ENCODE measurements around the gene CDKL5. TPM values are rescaled to one million over a fixed set of nuclear protein-coding genes. Genes with fewer than 3 reads are reported as not detected.

The CDKL5 gene
- 20.7 to 22.1 TPM (median 21.6 TPM) in 3 replicates for total RNA-seq
- long read RNA-seq, partial matches to known transcripts: 0 of 3 reads
- long read RNA-seq, other reads (novel, unspliced or antisense): 3 of 3 reads

- TF ChIP-seq CTCF (IDR thresholded peaks at IDR 0.05): no peak
- Mint-ChIP-seq H3K4me1 (ENCODE audit: low read depth) (peaks cover 32% of the 10 kb centered on the region), H3K9me3 (ENCODE audit: low read depth) (no peaks in the 10 kb centered on the region), H3K4me3 (ENCODE audit: unreplicated experiment) (peak within 1 kb of the TSS; percentile 76), H3K27me3 (ENCODE audit: low read depth) (no peaks in the 10 kb centered on the region), H3K27ac (ENCODE audit: unreplicated experiment) (peak within 1 kb of the TSS; percentile 95), H3K36me3 (ENCODE audit: low read depth) (no peaks in the 10 kb centered on the region)
- DNase-seq (ENCODE audit: low spot score): peak; percentile 98
Observed at GRCh38 chrX:18425199-18426003, at the start of gene CDKL5. TSS of gene CDKL5 (plus strand) at chrX:18425608. CDS start at chrX:18507097, 81,489 bp downstream.

GRCh38 chrX:18377796-18378195 is 47.6 kb upstream of the CDKL5 start:
- Mint-ChIP-seq H3K9me3 (ENCODE audit: low read depth) (peaks cover 12% of the 10 kb centered on the region), H3K4me1 (ENCODE audit: low read depth) (no peaks in the 10 kb centered on the region), H3K4me3 (ENCODE audit: unreplicated experiment) (no peak overlapping the region), H3K36me3 (ENCODE audit: low read depth) (no peaks in the 10 kb centered on the region), H3K27ac (ENCODE audit: unreplicated experiment) (no peak overlapping the region), H3K27me3 (ENCODE audit: low read depth) (peaks cover 1% of the 10 kb centered on the region)
- DNase-seq (ENCODE audit: low spot score): no peak
- TF ChIP-seq CTCF (IDR thresholded peaks at IDR 0.05): peak; percentile 78

- H3K27me3 Mint-ChIP-seq (ENCODE audit: low read depth): no peaks in the 10 kb centered on the region
- TF ChIP-seq CTCF (IDR thresholded peaks at IDR 0.05): no peak
- no peak for DNase-seq (ENCODE audit: low spot score)
- H3K4me3 Mint-ChIP-seq (ENCODE audit: unreplicated experiment): no peak overlapping the region
- no peaks in the 10 kb centered on the region for H3K9me3 Mint-ChIP-seq (ENCODE audit: low read depth)
- no peaks in the 10 kb centered on the region for H3K36me3 Mint-ChIP-seq (ENCODE audit: low read depth)
- no peak overlapping the region for H3K27ac Mint-ChIP-seq (ENCODE audit: unreplicated experiment)
- H3K4me1 Mint-ChIP-seq (ENCODE audit: low read depth): no peaks in the 10 kb centered on the region
Observed at GRCh38 chrX:18389966-18390365, 35.4 kb upstream of the CDKL5 start.

GRCh38 chrX:18390941-18391538 is 34.4 kb upstream of the CDKL5 start:
- Mint-ChIP-seq H3K27ac (ENCODE audit: unreplicated experiment) (no peak overlapping the region), H3K9me3 (ENCODE audit: low read depth) (no peaks in the 10 kb centered on the region), H3K4me3 (ENCODE audit: unreplicated experiment) (no peak overlapping the region), H3K4me1 (ENCODE audit: low read depth) (no peaks in the 10 kb centered on the region), H3K36me3 (ENCODE audit: low read depth) (no peaks in the 10 kb centered on the region), H3K27me3 (ENCODE audit: low read depth) (no peaks in the 10 kb centered on the region)
- TF ChIP-seq CTCF (IDR thresholded peaks at IDR 0.05): peak; percentile 95
- DNase-seq (ENCODE audit: low spot score): no peak

- no peaks in the 10 kb centered on the region for H3K27me3 Mint-ChIP-seq (ENCODE audit: low read depth)
Observed at GRCh38 chrX:18394477-18394876, 30.9 kb upstream of the CDKL5 start.

More at GRCh38 chrX:18394477-18394876, 30.9 kb upstream of the CDKL5 start:
- DNase-seq (ENCODE audit: low spot score): no peak
- no peak overlapping the region for H3K27ac Mint-ChIP-seq (ENCODE audit: unreplicated experiment)
- H3K4me3 Mint-ChIP-seq (ENCODE audit: unreplicated experiment): no peak overlapping the region
- no peaks in the 10 kb centered on the region for H3K36me3 Mint-ChIP-seq (ENCODE audit: low read depth)
- H3K4me1 Mint-ChIP-seq (ENCODE audit: low read depth): no peaks in the 10 kb centered on the region
- H3K9me3 Mint-ChIP-seq (ENCODE audit: low read depth): no peaks in the 10 kb centered on the region
- no peak for TF ChIP-seq CTCF (IDR thresholded peaks at IDR 0.05)

Measured in chondrocyte (in vitro differentiated cells).